ENCODE data around the gene CEP250. TPM values are rescaled to one million over a fixed set of nuclear protein-coding genes. Genes with fewer than 3 reads are reported as not detected.
A peak's percentile ranks its signal among the peaks of the same experiment; 100 is the strongest.
"Not testable (repeated sequence)": the region's sequence is repeated elsewhere in the genome, so short reads cannot be mapped to it uniquely, and the experiment has no call there.

Gene CEP250
- total RNA-seq, 4 donors from 2014 or later = 26.1 to 121 (median 38.3) TPM

GRCh38 chr20:35446356-35447078 lies 8.9 kb upstream of the CEP250 start:
- TF ChIP-seq, protein P1, sequence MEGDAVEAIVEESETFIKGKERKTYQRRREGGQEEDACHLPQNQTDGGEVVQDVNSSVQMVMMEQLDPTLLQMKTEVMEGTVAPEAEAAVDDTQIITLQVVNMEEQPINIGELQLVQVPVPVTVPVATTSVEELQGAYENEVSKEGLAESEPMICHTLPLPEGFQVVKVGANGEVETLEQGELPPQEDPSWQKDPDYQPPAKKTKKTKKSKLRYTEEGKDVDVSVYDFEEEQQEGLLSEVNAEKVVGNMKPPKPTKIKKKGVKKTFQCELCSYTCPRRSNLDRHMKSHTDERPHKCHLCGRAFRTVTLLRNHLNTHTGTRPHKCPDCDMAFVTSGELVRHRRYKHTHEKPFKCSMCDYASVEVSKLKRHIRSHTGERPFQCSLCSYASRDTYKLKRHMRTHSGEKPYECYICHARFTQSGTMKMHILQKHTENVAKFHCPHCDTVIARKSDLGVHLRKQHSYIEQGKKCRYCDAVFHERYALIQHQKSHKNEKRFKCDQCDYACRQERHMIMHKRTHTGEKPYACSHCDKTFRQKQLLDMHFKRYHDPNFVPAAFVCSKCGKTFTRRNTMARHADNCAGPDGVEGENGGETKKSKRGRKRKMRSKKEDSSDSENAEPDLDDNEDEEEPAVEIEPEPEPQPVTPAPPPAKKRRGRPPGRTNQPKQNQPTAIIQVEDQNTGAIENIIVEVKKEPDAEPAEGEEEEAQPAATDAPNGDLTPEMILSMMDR (IDR thresholded peaks at IDR 0.05) = no peak
- no peak for TF ChIP-seq POLR2A (IDR thresholded peaks at IDR 0.05)
- no peak for DNase-seq
- H3K27ac ChIP-seq = no peak overlapping the region
- no peaks in the 10 kb centered on the region for H3K4me1 ChIP-seq
- H3K36me3 ChIP-seq = no peaks in the 10 kb centered on the region
- H3K27me3 ChIP-seq = no peaks in the 10 kb centered on the region
- peak overlapping the region in 3 of 4 donors; percentile 18 to 49 (median 26) for H3K4me3 ChIP-seq
- no peaks in the 10 kb centered on the region for H3K9me3 ChIP-seq

- no peaks in the 10 kb centered on the region for H3K9me3 ChIP-seq
- H3K36me3 ChIP-seq = no peaks in the 10 kb centered on the region
- no peaks in the 10 kb centered on the region for H3K27me3 ChIP-seq
- TF ChIP-seq POLR2A (IDR thresholded peaks at IDR 0.05) = no peak
- TF ChIP-seq, protein P1 (IDR thresholded peaks at IDR 0.05) = peak; percentile 80 to 98 (median 88)
- H3K4me1 ChIP-seq = no peaks in the 10 kb centered on the region
- DNase-seq = peak; percentile 80 to 95 (median 91)
- H3K27ac ChIP-seq = no peak overlapping the region
- peak overlapping the region; percentile 18 to 49 (median 35) for H3K4me3 ChIP-seq
Measured at GRCh38 chr20:35447082-35447789, 8.2 kb upstream of the CEP250 start.

- TF ChIP-seq, protein P1 (IDR thresholded peaks at IDR 0.05) = no peak
- TF ChIP-seq POLR2A (IDR thresholded peaks at IDR 0.05) = no peak
- Histone ChIP-seq H3K36me3 (no peaks in the 10 kb centered on the region), H3K27me3 (no peaks in the 10 kb centered on the region), H3K9me3 (no peaks in the 10 kb centered on the region), H3K27ac (no peak overlapping the region), H3K4me1 (no peaks in the 10 kb centered on the region), H3K4me3 (no peak overlapping the region)
- no peak for DNase-seq
Measured at GRCh38 chr20:35448788-35449373, 6.5 kb upstream of the CEP250 start.

DNA sequence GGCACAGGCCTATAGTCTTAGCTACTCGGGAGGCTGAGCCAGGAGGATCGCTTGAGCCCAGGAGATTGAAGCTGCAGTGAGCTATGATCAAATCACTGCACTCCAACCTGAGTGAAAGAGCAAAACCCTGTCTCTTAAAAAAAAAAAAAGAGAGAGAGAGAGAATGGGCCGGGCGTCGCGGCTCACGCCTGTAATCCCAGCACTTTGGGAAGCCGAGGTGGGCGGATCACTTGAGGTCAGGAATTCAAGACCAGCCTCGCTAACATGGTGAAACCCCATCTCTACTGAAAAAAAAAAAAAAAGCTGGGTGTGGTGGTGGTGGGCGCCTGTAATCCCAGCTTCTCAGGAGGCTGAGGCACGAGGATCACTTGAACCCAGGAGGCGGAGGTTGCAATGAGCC lies 5.5 kb upstream of the CEP250 start:
- not testable (repeated sequence) for H3K9me3 ChIP-seq, DNase-seq, H3K4me3 ChIP-seq, H3K27me3 ChIP-seq, H3K36me3 ChIP-seq, H3K4me1 ChIP-seq, H3K27ac ChIP-seq

GRCh38 chr20:35451295-35451694 lies 4.1 kb upstream of the CEP250 start:
- no peak for DNase-seq
- no peaks in the 10 kb centered on the region for H3K36me3 ChIP-seq
- no peaks in the 10 kb centered on the region for H3K27me3 ChIP-seq
- H3K9me3 ChIP-seq = no peaks in the 10 kb centered on the region
- H3K4me3 ChIP-seq = no peak overlapping the region
- peaks cover 0 to 7% (median 0%) of the 10 kb centered on the region in 4 donors for H3K4me1 ChIP-seq
- no peak overlapping the region for H3K27ac ChIP-seq
- TF ChIP-seq POLR2A (IDR thresholded peaks at IDR 0.05) = no peak
- TF ChIP-seq, protein P1 (IDR thresholded peaks at IDR 0.05) = no peak

DNA sequence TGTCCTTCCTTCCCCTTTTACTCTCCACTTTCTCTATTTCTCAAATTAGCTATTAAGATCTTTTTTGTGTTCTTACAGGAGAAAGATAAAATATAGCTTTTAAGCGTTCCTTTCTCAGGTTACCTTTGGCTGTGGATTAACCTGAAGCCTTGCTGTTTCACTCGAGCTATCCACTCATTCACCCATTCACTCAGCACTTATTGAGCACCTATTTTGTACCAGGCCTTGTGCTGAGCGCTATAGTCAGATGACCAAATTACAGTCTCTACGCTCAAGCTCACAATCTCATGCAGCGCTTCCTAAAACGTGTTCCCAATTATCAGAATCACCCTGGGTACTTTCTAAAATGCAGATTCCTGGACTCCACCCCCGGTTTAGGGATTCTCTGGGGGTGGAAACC lies 1.8 kb upstream of the CEP250 start:
- no peaks in the 10 kb centered on the region for H3K9me3 ChIP-seq
- H3K4me1 ChIP-seq = peaks cover 0 to 8% (median 0%) of the 10 kb centered on the region in 4 donors
- no peaks in the 10 kb centered on the region for H3K36me3 ChIP-seq
- no peak for DNase-seq
- H3K27me3 ChIP-seq = no peaks in the 10 kb centered on the region
- TF ChIP-seq, protein P1 (IDR thresholded peaks at IDR 0.05) = no peak
- no peak for TF ChIP-seq POLR2A (IDR thresholded peaks at IDR 0.05)
- H3K27ac ChIP-seq = no peak overlapping the region
- peak overlapping the region in 1 of 4 donors; percentile 77 for H3K4me3 ChIP-seq

- DNase-seq, H3K36me3 ChIP-seq, H3K9me3 ChIP-seq, H3K4me1 ChIP-seq, H3K27ac ChIP-seq, H3K27me3 ChIP-seq, H3K4me3 ChIP-seq: not testable (repeated sequence)
Measured at GRCh38 chr20:35456700-35457099, 1.3 kb downstream of the CEP250 start.

GRCh38 chr20:35457539-35457938 lies 2.1 kb downstream of the CEP250 start:
- H3K27me3 ChIP-seq, H3K9me3 ChIP-seq, H3K4me1 ChIP-seq, DNase-seq, H3K27ac ChIP-seq, H3K4me3 ChIP-seq: not testable (repeated sequence)
- H3K36me3 ChIP-seq = peaks cover 0 to 17% (median 0%) of the 10 kb centered on the region in 3 donors

All from Peyer's patch (tissue), 4 donors.